CD14-positive monocyte (primary cell): ENCODE data around the gene RAB27B. TPM values are rescaled to one million over a fixed set of nuclear protein-coding genes. Genes with fewer than 3 reads are reported as not detected.
"Not testable (repeated sequence)": the region's sequence is repeated elsewhere in the genome, so short reads cannot be mapped to it uniquely, and the experiment has no call there.

Experiments
- DNase-seq, 3 donors: peaks; one replicate each; pipeline ENCODE4 v3.0.0-alpha.2; 2011 to 2022
- H2AFZ ChIP-seq: 2 replicates; pipeline ENCODE4 v1.6.0; 2012; ENCODE audit warnings: mild to moderate bottlenecking, low read depth, low read length, inconsistent platforms; ENCODE audit not compliant: insufficient read depth, poor library complexity, severe bottlenecking
- H3K27ac ChIP-seq, 2 donors: 1 replicate in 1 of 2; 2 replicates in 1 of 2; pipeline ENCODE4 v1.5.1; 2012 to 2013; ENCODE audit warnings: low read length in 2 of 2, control low read depth in 1 of 2, inconsistent platforms in 1 of 2, low read depth in 1 of 2, mild to moderate bottlenecking in 1 of 2
- H3K27me3 ChIP-seq, 2 donors: one replicate each; pipeline versions ENCODE4 v1.6.0 to v1.6.1; 2011 to 2013; ENCODE audit warnings: low read length in 2 of 2; ENCODE audit not compliant: control insufficient read depth in 2 of 2, insufficient read depth in 2 of 2
- H3K36me3 ChIP-seq, 2 donors: replicated peaks in 1 of 2; 1 replicate in 1 of 2; 2 replicates in 1 of 2; pipeline versions ENCODE4 v1.5.1 to v1.6.1; 2012 to 2013; ENCODE audit warnings: low read length in 2 of 2, control low read depth in 1 of 2, inconsistent platforms in 1 of 2, mild to moderate bottlenecking in 1 of 2; ENCODE audit not compliant: insufficient read depth in 2 of 2, control insufficient read depth in 1 of 2
- H3K4me1 ChIP-seq, 2 donors: 1 replicate in 1 of 2; 2 replicates in 1 of 2; pipeline versions ENCODE4 v1.5.1 to v1.6.1; 2012 to 2013; ENCODE audit warnings: low read length in 2 of 2, control low read depth in 1 of 2, inconsistent platforms in 1 of 2, mild to moderate bottlenecking in 1 of 2, moderate library complexity in 1 of 2; ENCODE audit not compliant: insufficient read depth in 2 of 2, control insufficient read depth in 1 of 2
- H3K4me2 ChIP-seq: replicated peaks from 2 replicates; pipeline ENCODE3; 2012; ENCODE audit warnings: low read length, moderate library complexity, mild to moderate bottlenecking; ENCODE audit not compliant: poor library complexity, severe bottlenecking; ENCODE audit errors: extremely low read depth
- H3K4me3 ChIP-seq, 3 experiments: fragments of 200-600 bp in 1 of 3; sonication (generic) in 1 of 3; replicated peaks in 1 of 3; 1 replicate in 2 of 3; 2 replicates in 1 of 3; pipeline ENCODE4 v1.5.1; 2011 to 2013; ENCODE audit warnings: low read length in 3 of 3, mild to moderate bottlenecking in 3 of 3, control low read depth in 2 of 3, low read depth in 2 of 3, inconsistent platforms in 1 of 3, moderate library complexity in 1 of 3
- H3K79me2 ChIP-seq: 2 replicates; pipeline ENCODE4 v1.6.0; 2012; ENCODE audit warnings: mild to moderate bottlenecking, control low read depth, inconsistent platforms, low read length, moderate library complexity; ENCODE audit not compliant: insufficient read depth
- H3K9ac ChIP-seq: 2 replicates; pipeline ENCODE4 v1.6.0; 2017; ENCODE audit warnings: low read length, mild to moderate bottlenecking; ENCODE audit not compliant: insufficient read depth, poor library complexity, severe bottlenecking
- H3K9me3 ChIP-seq, 2 donors: replicated peaks in 1 of 2; 1 replicate in 1 of 2; 2 replicates in 1 of 2; pipeline versions ENCODE4 v1.5.1 to v1.6.1; 2012 to 2013; ENCODE audit warnings: low read length in 2 of 2, control low read depth in 1 of 2; ENCODE audit not compliant: control insufficient read depth in 1 of 2, insufficient read depth in 1 of 2
- H4K20me1 ChIP-seq: 2 replicates; pipeline ENCODE4 v1.6.0; 2012; ENCODE audit warnings: mild to moderate bottlenecking, low read length, control low read depth, moderate library complexity; ENCODE audit not compliant: insufficient read depth
- H3K27ac Mint-ChIP-seq, 7 donors: one replicate each; pipeline ENCODE4 v1.8.0; 2020; ENCODE audit warnings: mild to moderate bottlenecking in 7 of 7, mixed read lengths in 7 of 7, moderate library complexity in 6 of 7, inconsistent platforms in 2 of 7
- H3K27me3 Mint-ChIP-seq, 3 donors: one replicate each; pipeline ENCODE4 v1.8.0; 2021 to 2022; ENCODE audit warnings: low read depth in 3 of 3, mild to moderate bottlenecking in 3 of 3, mixed read lengths in 3 of 3, moderate library complexity in 3 of 3, inconsistent platforms in 1 of 3
- H3K36me3 Mint-ChIP-seq, 2 donors: one replicate each; pipeline ENCODE4 v1.8.0; 2020; ENCODE audit warnings: mixed read lengths in 2 of 2, inconsistent platforms in 1 of 2, mild to moderate bottlenecking in 1 of 2
- H3K4me1 Mint-ChIP-seq: one replicate; pipeline ENCODE4 v1.8.0; 2020; ENCODE audit warnings: mild to moderate bottlenecking, mixed read lengths
- H3K4me3 Mint-ChIP-seq, 2 donors: one replicate each; pipeline ENCODE4 v1.8.0; 2020; ENCODE audit warnings: mild to moderate bottlenecking in 2 of 2, mixed read lengths in 2 of 2, moderate library complexity in 1 of 2
- H3K9me3 Mint-ChIP-seq, 7 donors: one replicate each; pipeline ENCODE4 v1.8.0; 2020 to 2022; ENCODE audit warnings: mixed read lengths in 7 of 7, mild to moderate bottlenecking in 6 of 7, moderate library complexity in 6 of 7, inconsistent platforms in 2 of 7
- CTCF ChIP-seq: fragments of 200-600 bp; IDR thresholded peaks from one replicate; pipeline ENCODE4 v1.8.0; 2022; ENCODE audit warnings: antibody characterized with exemption, mild to moderate bottlenecking
- WGBS: methylation state at CpG from one replicate; pipeline ENCODE4 v1.1.5; 2013; ENCODE audit warnings: missing lambda C conversion rate; ENCODE audit not compliant: insufficient coverage; 5-methylcytosine and 5-hydroxymethylcytosine counted together
- intact Hi-C, 2 donors: fragments of 100-400 bp; cut with micrococcal nuclease; formaldehyde crosslinking; loops; one replicate each; pipeline versions ENCODE4 v1.15.0 to v1.15.1; 2023
- polyA plus RNA-seq, 3 donors: library from polyadenylated mRNA; depleted of rRNA in 1 of 3; unstranded in 2 of 3; stranded (reverse) in 1 of 3; fragments of 300-500 nt in 2 of 3; fragments of >200 nt in 1 of 3; fragmentation: Illumina TruSeq in 2 of 3; gene quantifications; 1 replicate in 2 of 3; 2 replicates in 1 of 3; pipeline ENCODE4 v1.2.3, GENCODE V29; 2012 to 2021

Gene RAB27B
- polyA plus RNA-seq, 3 donors: 0.11 to 0.13 TPM; not detected in 1

GRCh38 chr18:54806526-54806925 is 21.8 kb upstream of the RAB27B start:
- Mint-ChIP-seq H3K27me3 (peaks cover 0 to 2% (median 0%) of the 10 kb centered on the region in 3 donors), H3K4me3 (no peak overlapping the region), H3K4me1 (peaks cover 12% of the 10 kb centered on the region), H3K9me3 (peaks cover 0 to 1% (median 0%) of the 10 kb centered on the region in 7 donors), H3K36me3 (no peaks in the 10 kb centered on the region), H3K27ac (no peak overlapping the region)
- no peak for TF ChIP-seq CTCF
- H3K27ac ChIP-seq: no peak overlapping the region
- H3K9ac ChIP-seq: no peak overlapping the region
- no peak overlapping the region for H3K4me3 ChIP-seq
- no peak overlapping the region for H3K4me2 ChIP-seq
- H3K27me3 ChIP-seq: no peaks in the 10 kb centered on the region
- H3K79me2 ChIP-seq: no peaks in the 10 kb centered on the region
- intact Hi-C loops: no loop called here
- no peaks in the 10 kb centered on the region for H4K20me1 ChIP-seq
- no peak for DNase-seq
- H3K36me3 ChIP-seq: no peaks in the 10 kb centered on the region
- no peaks in the 10 kb centered on the region for H3K4me1 ChIP-seq
- H2AFZ ChIP-seq: no peak overlapping the region
- H3K9me3 ChIP-seq: no peaks in the 10 kb centered on the region

- intact Hi-C loops: no loop called here
- no peak overlapping the region for H2AFZ ChIP-seq
- TF ChIP-seq CTCF: no peak
- no peak overlapping the region for H3K4me3 ChIP-seq
- H4K20me1 ChIP-seq: no peaks in the 10 kb centered on the region
- 86% methylated on average over 1 of the region's 2 CpGs for WGBS
- H3K27ac ChIP-seq: no peak overlapping the region
- no peak overlapping the region for H3K27ac Mint-ChIP-seq
- H3K9me3 ChIP-seq: no peaks in the 10 kb centered on the region
- H3K27me3 ChIP-seq: no peaks in the 10 kb centered on the region
- H3K4me2 ChIP-seq: no peak overlapping the region
- H3K9ac ChIP-seq: no peak overlapping the region
- H3K27me3 Mint-ChIP-seq: peaks cover 0 to 2% (median 2%) of the 10 kb centered on the region in 3 donors
- peaks cover 12% of the 10 kb centered on the region for H3K4me1 Mint-ChIP-seq
- no peaks in the 10 kb centered on the region for H3K4me1 ChIP-seq
- H3K36me3 Mint-ChIP-seq: no peaks in the 10 kb centered on the region
- H3K9me3 Mint-ChIP-seq: peaks cover 0 to 1% (median 0%) of the 10 kb centered on the region in 7 donors
- H3K36me3 ChIP-seq: no peaks in the 10 kb centered on the region
- no peak for DNase-seq
- no peak overlapping the region for H3K4me3 Mint-ChIP-seq
- no peaks in the 10 kb centered on the region for H3K79me2 ChIP-seq
These were observed 21.0 kb upstream of the RAB27B start for GRCh38 chr18:54807303-54807702.

GRCh38 chr18:54810662-54811061 is 17.6 kb upstream of the RAB27B start:
- H2AFZ ChIP-seq, H3K4me1 Mint-ChIP-seq, H3K27ac Mint-ChIP-seq, DNase-seq, H4K20me1 ChIP-seq, H3K4me2 ChIP-seq, H3K79me2 ChIP-seq, H3K4me1 ChIP-seq, H3K27me3 Mint-ChIP-seq, H3K9me3 Mint-ChIP-seq, H3K4me3 ChIP-seq, H3K4me3 Mint-ChIP-seq, H3K36me3 Mint-ChIP-seq, H3K9me3 ChIP-seq, H3K9ac ChIP-seq, intact Hi-C loops, H3K36me3 ChIP-seq, H3K27ac ChIP-seq, H3K27me3 ChIP-seq: not testable (repeated sequence)
- WGBS: no CpG with 5 or more reads among the region's 5 CpGs
